OCI-LY3 (cell line): ENCODE measurements around the gene CYB5R3.

Source experiments
- CTCF ChIP-seq: fragments of 200-600, 300-600 bp; sonication (generic); IDR thresholded peaks from 2 replicates; pipeline ENCODE4 v1.5.1; 2014; ENCODE audit warnings: antibody characterized with exemption, low read length, low read depth
- EZH2phosphoT487 ChIP-seq: fragments of 200-600 bp; shearing (Covaris generic); IDR thresholded peaks from 2 replicates; pipeline ENCODE4 v1.6.1; 2018; ENCODE audit warnings: antibody characterized with exemption, mixed run types, low read depth

GRCh38 chr22:42586381-42586780, 62.8 kb downstream of the CYB5R3 start:
- TF ChIP-seq CTCF, result no peak
- TF ChIP-seq EZH2phosphoT487, result no peak
